Measurements from ENCODE around the gene DYNC1LI1.
A peak's percentile ranks its signal among the peaks of the same experiment; 100 is the strongest.

Gene DYNC1LI1

DNA sequence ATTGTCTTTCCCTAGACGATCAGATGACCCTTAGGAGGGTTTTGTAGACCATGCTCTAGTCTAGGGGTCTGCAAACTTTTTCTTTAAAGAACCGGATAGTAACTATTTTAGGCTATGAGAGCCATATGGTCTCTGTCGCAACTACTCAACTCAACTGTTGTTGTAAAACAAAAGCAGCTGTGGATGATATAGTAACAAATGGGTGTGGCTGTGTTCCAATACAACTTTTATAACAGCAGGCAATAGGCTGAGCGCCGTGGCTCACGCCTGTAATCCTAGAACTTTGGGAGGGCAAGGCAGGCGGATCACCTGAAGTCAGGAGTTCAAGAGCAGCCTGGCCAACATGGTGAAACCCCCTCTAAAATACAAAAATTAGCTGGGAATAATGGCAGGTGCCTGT lies 61.9 kb downstream of the DYNC1LI1 start:
- TF ChIP-seq, protein P1, sequence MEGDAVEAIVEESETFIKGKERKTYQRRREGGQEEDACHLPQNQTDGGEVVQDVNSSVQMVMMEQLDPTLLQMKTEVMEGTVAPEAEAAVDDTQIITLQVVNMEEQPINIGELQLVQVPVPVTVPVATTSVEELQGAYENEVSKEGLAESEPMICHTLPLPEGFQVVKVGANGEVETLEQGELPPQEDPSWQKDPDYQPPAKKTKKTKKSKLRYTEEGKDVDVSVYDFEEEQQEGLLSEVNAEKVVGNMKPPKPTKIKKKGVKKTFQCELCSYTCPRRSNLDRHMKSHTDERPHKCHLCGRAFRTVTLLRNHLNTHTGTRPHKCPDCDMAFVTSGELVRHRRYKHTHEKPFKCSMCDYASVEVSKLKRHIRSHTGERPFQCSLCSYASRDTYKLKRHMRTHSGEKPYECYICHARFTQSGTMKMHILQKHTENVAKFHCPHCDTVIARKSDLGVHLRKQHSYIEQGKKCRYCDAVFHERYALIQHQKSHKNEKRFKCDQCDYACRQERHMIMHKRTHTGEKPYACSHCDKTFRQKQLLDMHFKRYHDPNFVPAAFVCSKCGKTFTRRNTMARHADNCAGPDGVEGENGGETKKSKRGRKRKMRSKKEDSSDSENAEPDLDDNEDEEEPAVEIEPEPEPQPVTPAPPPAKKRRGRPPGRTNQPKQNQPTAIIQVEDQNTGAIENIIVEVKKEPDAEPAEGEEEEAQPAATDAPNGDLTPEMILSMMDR (IDR thresholded peaks at IDR 0.05; ENCODE audit: low read depth, low read length) = no peak
- no peak overlapping the region for H3K4me3 ChIP-seq (ENCODE audit: low read depth, low read length)
- in situ Hi-C loops (cut with HindIII; ENCODE audit: low sequenced_read_pairs) = no loop called here
- DNase-seq (ENCODE audit: low read depth, low spot score) = no peak

DNA sequence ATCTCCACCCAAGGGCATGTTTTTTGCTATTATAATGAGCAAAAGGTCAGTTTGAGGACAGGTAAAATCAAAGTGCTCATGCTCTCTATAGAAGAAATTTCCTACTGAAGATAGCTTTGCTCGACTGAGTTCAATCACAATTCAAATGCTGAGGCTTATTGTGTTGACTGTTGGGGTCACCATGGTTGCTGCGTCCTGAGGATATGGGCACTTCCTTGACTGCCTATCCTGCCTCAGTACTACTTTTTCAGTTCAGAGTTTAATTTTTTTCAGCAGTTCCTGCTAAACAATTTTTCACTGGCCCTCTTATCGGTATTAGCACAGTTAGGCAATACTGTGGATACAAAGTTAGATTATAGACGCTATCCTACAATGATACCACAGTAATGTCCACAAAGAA lies 64.2 kb downstream of the DYNC1LI1 start:
- in situ Hi-C loops (cut with HindIII; ENCODE audit: low sequenced_read_pairs) = no loop called here
- H3K4me3 ChIP-seq (ENCODE audit: low read depth, low read length) = no peak overlapping the region
- no peak for DNase-seq (ENCODE audit: low read depth, low spot score)
- TF ChIP-seq, protein P1 (IDR thresholded peaks at IDR 0.05; ENCODE audit: low read depth, low read length) = no peak

DNA sequence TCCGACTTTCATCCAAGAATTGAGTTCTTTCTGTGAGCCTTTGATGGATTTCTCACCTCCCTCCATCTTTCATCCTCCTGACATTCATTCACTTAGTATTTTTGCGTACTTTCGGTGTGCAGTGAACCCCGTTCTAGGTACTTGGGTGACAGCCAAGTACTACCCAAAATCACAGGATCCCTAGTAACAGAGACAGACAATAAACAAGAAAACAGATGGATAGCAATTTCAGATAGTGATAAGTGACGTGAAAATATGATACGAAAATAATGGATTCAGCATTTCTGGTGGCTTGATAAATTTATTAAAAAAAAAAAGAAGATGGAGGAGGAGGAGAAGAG lies 67.7 kb downstream of the DYNC1LI1 start:
- in situ Hi-C loops (cut with HindIII; ENCODE audit: low sequenced_read_pairs) = no loop called here
- no peak for DNase-seq (ENCODE audit: low read depth, low spot score)
- TF ChIP-seq, protein P1 (IDR thresholded peaks at IDR 0.05; ENCODE audit: low read depth, low read length) = no peak
- peak overlapping the region; percentile 92 for H3K4me3 ChIP-seq (ENCODE audit: low read depth, low read length)

DNA sequence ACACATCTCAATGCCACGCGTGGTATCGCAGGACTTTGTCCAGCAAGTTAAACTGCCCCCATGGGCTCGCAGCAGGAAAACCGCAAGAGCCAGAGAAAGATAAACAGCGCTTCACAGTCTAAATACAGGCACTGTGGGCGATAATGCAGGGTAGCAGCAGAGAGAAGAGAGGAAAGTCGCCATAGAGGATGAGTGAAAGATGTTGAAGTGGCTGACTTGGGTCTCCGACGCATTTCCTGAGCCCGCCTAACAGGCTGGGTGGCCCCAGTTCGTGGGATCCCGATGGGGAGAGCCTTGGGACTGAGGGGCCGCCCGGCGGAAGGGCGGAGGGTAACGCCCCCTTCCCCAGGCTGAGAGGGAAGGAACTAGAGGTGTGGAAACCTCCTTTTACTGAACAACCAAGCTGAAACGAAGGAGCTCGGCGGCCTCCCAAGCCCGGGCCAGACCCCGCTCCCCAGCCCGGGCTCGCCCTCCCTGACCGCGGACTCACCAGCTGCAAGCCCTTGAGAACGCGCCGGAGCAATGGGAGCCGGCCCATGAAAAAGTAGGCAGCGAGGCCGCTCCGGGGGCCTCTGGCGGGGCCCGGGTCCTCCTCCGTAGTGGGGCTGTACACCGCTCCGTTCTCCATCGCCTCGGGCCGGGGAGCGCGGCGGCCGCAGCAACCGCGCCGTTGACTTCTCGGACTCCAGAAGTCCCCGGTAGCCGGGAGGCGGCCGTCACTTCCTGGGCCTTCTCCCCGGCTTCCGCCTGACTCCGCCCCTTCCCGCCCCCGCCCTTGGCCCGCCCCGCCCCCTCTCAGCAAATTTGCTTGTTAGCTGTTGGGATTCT lies 68.3 kb downstream of the DYNC1LI1 start, which contains the start of gene CMTM6:
CMTM6 (minus strand) TSS at position 735 of the 828 bp plus-strand sequence; CDS start at position 628, 107 bp downstream.
- peak within 1 kb of the TSS; percentile 92 for H3K4me3 ChIP-seq (ENCODE audit: low read depth, low read length)
- DNase-seq (ENCODE audit: low read depth, low spot score) = peak; percentile 79
- TF ChIP-seq, protein P1 (IDR thresholded peaks at IDR 0.05; ENCODE audit: low read depth, low read length) = no peak
- in situ Hi-C loops (cut with HindIII; ENCODE audit: low sequenced_read_pairs) = no loop called here

DNA sequence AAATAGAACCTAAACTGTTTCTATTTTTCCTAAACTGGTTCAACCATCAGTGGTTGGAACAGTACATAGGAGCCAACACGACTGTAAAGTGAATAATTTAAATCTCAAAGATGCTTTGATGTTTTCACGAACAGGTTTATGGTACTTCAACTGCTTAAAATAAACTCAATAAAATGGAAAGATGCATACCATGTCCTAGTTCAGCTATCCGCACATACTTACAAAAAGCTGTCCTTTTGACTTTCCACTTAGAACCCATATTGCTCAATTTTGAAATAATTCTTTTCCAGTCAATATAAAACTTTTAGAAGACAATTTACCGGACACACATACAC lies 68.9 kb downstream of the DYNC1LI1 start:
- in situ Hi-C loops (cut with HindIII; ENCODE audit: low sequenced_read_pairs) = no loop called here
- no peak for DNase-seq (ENCODE audit: low read depth, low spot score)
- peak overlapping the region; percentile 92 for H3K4me3 ChIP-seq (ENCODE audit: low read depth, low read length)
- TF ChIP-seq, protein P1 (IDR thresholded peaks at IDR 0.05; ENCODE audit: low read depth, low read length) = no peak

DNA sequence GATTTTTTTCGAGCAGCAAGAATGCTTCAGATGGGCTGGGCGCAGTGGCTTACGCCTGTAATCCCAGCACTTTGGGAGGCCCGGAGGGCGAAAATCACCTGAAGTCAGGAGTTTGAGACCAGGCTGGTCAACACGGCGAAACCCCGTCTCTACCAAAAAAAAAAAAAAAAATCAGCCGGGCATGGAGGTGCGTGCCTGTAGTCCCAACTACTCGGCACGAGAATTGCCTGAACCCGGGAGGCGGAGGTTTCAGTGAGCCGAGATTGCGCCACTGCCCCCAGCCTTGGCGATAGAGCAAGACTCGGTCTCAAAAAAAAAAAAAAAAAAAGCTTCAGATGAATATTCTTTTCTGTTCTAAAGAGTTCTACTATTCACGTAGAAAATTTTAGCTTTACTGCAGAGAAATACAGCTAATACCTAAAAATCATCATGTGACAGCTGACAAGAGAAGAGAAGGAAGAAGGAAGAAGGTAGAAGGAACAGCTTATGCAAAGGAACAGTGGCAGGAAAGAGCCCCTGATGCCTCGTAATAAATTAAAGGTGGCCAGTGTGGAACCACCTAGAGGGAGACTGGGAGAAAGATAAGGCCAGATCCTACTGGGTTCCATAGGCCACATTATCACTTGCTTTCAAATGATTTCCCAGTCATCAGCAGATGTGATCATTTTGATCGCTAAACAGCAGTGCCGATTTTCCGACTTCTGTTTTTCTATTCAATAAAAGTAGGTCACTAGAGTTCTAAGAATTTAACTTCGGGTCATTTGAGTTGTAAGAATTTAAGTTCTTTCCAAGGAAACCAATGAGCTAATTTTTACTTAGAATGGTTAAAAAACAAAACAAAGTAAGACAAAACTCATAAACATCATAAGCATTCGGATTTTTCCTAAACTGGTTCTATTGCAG lies 69.5 kb downstream of the DYNC1LI1 start:
- TF ChIP-seq, protein P1 (IDR thresholded peaks at IDR 0.05; ENCODE audit: low read depth, low read length) = no peak
- peak overlapping the region; percentile 92 for H3K4me3 ChIP-seq (ENCODE audit: low read depth, low read length)
- no peak for DNase-seq (ENCODE audit: low read depth, low spot score)
- in situ Hi-C loops (cut with HindIII; ENCODE audit: low sequenced_read_pairs) = no loop called here

Data from astrocyte of the spinal cord (primary cell).